Activated naive CD4-positive, alpha-beta T cell treated with anti-CD3 and anti-CD28 coated beads for 36 hours (primary cell): Measurements from ENCODE around the gene OAF. TPM values are rescaled to one million over a fixed set of nuclear protein-coding genes. Genes with fewer than 3 reads are reported as not detected.
"Not testable (repeated sequence)": the region's sequence is repeated elsewhere in the genome, so short reads cannot be mapped to it uniquely, and the experiment has no call there.

Experiments used
- CTCF ChIA-PET: fragments of 350-600 bp; sonication (Branson Sonifier 250); formaldehyde crosslinking; loops from one replicate; lab custom pipeline; 2021; ENCODE audit warnings: antibody characterized with exemption; lab: Charles Lee
- DNase-seq: peaks from one replicate; pipeline ENCODE4 v3.0.0-alpha.2; 2020
- H3K27ac Mint-ChIP-seq: one replicate; pipeline ENCODE4 v1.8.0; 2021; ENCODE audit warnings: mild to moderate bottlenecking, mixed read lengths
- H3K27me3 Mint-ChIP-seq: one replicate; pipeline ENCODE4 v1.8.0; 2021; ENCODE audit warnings: low read depth, mixed read lengths
- H3K36me3 Mint-ChIP-seq: one replicate; pipeline ENCODE4 v1.8.0; 2021; ENCODE audit warnings: low read depth, mixed read lengths
- H3K4me1 Mint-ChIP-seq: one replicate; pipeline ENCODE4 v1.8.0; 2021; ENCODE audit warnings: low read depth, mixed read lengths
- H3K4me3 Mint-ChIP-seq: one replicate; pipeline ENCODE4 v1.8.0; 2021; ENCODE audit warnings: mild to moderate bottlenecking, moderate library complexity, mixed read lengths
- H3K9me3 Mint-ChIP-seq: one replicate; pipeline ENCODE4 v1.8.0; 2021; ENCODE audit warnings: mixed read lengths
- intact Hi-C: fragments of 100-400 bp; cut with micrococcal nuclease; formaldehyde crosslinking; loops from one replicate; pipeline ENCODE4 v1.15.1; 2023
- total RNA-seq, 2 experiments: library from RNA; stranded (reverse); gene quantifications; one replicate each; pipeline ENCODE4 v1.2.3, GENCODE V29; 2021

OAF gene
- total RNA-seq, 2 experiments from 2014 or later, result 1.5 to 1.6 TPM

DNA sequence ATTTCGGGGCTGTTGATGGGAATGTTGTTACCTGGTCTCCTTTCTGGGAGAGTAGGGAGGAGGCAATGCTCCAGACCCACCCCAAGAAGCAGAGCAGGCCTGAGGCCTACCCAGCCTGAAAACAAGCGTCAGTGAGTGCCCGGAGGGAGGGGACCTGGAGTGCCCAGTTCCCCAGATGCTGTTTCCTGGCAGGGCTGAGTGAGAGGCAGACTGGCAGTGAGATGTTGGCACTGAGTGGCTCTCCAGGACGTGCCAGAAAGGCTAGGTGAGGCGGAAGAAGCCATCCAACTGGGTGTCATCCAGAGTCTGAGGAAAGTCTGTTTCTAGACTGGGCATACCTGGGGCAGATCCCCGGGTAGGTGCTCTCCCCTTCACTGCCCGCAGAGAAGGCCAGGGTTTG is 30.4 kb downstream of the OAF start:
- H3K27me3 Mint-ChIP-seq, result peaks cover 69% of the 10 kb centered on the region
- H3K4me3 Mint-ChIP-seq, result no peak overlapping the region
- CTCF ChIA-PET, result no interaction called here

DNA sequence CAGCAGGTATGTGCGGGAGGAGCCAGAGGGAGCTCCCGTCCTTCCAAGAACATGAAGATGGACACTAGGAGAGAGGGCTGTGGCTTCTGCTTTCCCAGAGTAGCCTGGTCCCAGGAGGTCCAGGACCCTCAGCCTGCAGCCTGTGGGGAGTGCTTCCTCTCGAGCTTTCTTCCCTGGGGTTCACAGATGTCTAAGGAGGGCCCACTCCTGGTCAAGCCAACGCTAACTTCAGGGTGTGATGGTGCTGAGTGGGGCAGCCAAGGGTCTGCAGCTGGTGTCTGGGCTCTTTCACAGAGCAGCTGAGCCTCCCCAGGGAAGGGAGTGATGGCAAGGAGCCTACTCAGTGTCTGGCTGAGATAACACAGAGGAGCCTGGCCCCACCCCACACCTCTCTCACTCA is 32.4 kb downstream of the OAF start:
- Mint-ChIP-seq H3K4me3 (no peak overlapping the region), H3K4me1 (peaks cover 23% of the 10 kb centered on the region), H3K36me3 (no peaks in the 10 kb centered on the region), H3K27me3 (peaks cover 73% of the 10 kb centered on the region), H3K9me3 (no peaks in the 10 kb centered on the region), H3K27ac (no peak overlapping the region)
- intact Hi-C loops, result loop anchor here (10.0 kb wide), 1 partner anchor 1222 kb away; no protein-coding TSS in a partner anchor
- DNase-seq, result no peak
- CTCF ChIA-PET, result interaction anchor here (1.7 to 3.3 kb wide), 2 partner anchors 57 to 60 kb away, joined by 7 to 12 read pairs; no protein-coding TSS in a partner anchor

More for the DNA sequence above, 30.4 kb downstream of the OAF start:
- DNase-seq, result no peak
- H3K4me1 Mint-ChIP-seq, result peaks cover 13% of the 10 kb centered on the region
- intact Hi-C loops, result loop anchor here (10.0 kb wide), 1 partner anchor 1224 kb away; no protein-coding TSS in a partner anchor
- H3K36me3 Mint-ChIP-seq, result no peaks in the 10 kb centered on the region
- no peak overlapping the region for H3K27ac Mint-ChIP-seq
- no peaks in the 10 kb centered on the region for H3K9me3 Mint-ChIP-seq

DNA sequence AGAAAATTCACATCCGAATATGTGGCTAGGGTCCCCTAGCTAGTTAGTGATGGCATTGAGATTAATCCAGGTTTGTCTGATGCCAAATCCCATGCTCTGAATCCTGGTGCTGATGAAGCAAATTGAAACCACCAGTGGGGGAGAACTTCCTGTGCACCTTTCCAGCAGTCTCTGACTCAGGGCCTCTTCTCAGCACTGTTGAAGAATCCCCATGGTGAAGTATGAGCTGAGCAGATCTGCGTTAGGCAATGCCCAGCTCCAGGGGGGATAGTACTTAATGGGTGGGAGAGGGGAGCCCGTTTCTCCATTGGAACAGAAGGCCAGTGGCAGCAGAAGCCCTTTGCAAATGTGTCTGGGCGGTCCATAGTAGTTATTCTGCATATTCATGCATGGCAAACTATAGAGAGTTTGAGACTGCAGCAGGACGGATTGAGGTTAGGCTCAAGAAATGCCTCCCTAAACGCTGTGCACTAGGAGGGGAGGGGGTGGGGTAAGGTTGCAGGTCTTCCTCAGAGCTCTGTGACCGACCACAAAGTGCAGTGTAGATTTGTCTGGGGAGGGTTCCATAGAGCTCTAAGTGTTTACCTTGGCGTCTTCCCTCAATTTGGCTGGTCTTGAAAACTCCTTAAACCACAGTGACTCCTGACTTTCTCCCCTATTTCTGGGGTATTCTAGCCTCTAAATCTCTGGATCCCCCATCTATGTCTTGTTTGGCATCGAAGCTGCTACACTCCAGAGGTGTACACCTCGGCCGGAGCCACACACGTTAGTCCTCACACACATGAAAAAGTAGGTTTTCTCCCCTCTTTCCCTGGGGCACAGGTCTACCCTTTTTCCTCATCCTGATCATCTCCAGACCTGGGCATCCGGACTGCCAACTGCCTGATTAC is 33.9 kb downstream of the OAF start:
- H3K9me3 Mint-ChIP-seq, result no peaks in the 10 kb centered on the region
- CTCF ChIA-PET, result interaction anchor here (0.6 to 3.3 kb wide), 5 partner anchors 10 to 136 kb away, joined by 3 to 13 read pairs (median 7); no protein-coding TSS in a partner anchor
- H3K36me3 Mint-ChIP-seq, result no peaks in the 10 kb centered on the region
- peaks cover 68% of the 10 kb centered on the region for H3K27me3 Mint-ChIP-seq
- peaks cover 38% of the 10 kb centered on the region for H3K4me1 Mint-ChIP-seq
- H3K4me3 Mint-ChIP-seq, result no peak overlapping the region
- DNase-seq, result peak; percentile 57
- H3K27ac Mint-ChIP-seq, result no peak overlapping the region
- intact Hi-C loops, result loop anchor here (10.0 kb wide), 1 partner anchor 1220 kb away; no protein-coding TSS in a partner anchor

DNA sequence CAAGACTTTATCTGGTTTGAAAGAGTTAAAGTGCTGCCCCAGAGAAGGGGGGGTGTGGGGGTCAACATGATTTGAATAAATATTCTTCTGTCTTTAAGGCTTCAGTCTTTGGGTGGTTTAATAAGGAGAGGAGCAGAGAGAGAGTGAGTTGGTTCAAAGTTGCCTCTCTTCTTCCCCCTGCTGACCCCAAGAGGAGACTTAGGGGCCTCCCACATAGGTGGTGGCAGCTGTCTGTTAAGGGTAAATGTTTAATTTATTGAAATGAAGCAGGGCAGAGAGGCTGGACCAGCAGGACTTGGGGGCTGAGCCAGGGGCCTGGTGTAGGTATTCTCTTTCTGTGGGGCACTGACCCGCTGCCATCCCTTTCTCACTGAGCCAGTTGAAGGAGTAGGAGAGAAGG is 34.6 kb downstream of the OAF start:
- H3K9me3 Mint-ChIP-seq, result no peaks in the 10 kb centered on the region
- H3K27me3 Mint-ChIP-seq, result peaks cover 72% of the 10 kb centered on the region
- CTCF ChIA-PET, result interaction anchor here (2.2 to 3.3 kb wide), 2 partner anchors 11 to 57 kb away, joined by 12 to 13 read pairs; no protein-coding TSS in a partner anchor
- no peak for DNase-seq
- no peak overlapping the region for H3K27ac Mint-ChIP-seq
- intact Hi-C loops, result loop anchor here (10.0 kb wide), 1 partner anchor 1219 kb away; no protein-coding TSS in a partner anchor
- no peaks in the 10 kb centered on the region for H3K36me3 Mint-ChIP-seq
- no peak overlapping the region for H3K4me3 Mint-ChIP-seq
- peaks cover 42% of the 10 kb centered on the region for H3K4me1 Mint-ChIP-seq

DNA sequence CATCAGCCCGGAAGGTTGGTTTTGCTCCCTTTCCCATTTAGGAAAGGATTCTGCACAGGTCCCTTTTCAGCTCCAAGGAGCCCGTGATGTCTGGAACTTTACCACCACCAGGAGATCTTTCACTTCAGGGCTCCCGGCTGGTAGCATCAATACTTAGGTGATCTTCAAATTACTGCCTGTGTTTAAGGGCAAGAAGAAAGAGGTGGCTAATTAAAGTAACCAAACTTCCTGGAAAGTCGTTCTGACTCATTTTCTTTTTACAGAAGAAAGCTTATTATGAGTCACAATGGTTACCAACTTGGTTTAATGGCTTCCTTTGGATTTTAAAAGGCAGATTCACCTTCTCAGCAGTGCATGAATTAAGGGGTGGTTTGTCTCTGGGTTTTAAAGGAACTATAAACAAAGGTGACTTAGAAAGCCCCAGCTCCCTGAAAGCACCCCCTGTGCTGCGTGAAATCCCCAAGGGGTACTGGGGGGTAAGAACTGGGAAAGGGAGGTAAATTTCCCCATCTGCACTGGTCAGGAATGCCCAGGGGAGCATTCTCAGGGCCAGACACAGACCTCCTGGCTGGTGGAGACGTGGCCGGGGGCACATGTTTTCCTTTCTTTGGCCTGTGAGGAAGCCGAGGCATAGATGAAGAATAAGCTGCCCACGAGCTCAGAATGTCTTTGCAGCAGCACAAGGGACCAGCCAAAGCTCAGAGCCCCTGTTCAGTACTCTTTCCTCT is 37.9 kb downstream of the OAF start:
- H3K4me1 Mint-ChIP-seq, result peaks cover 42% of the 10 kb centered on the region
- CTCF ChIA-PET, result interaction anchor here (1.3 to 2.6 kb wide), 4 partner anchors 13 to 54 kb away, joined by 3 to 15 read pairs (median 10); no protein-coding TSS in a partner anchor
- no peak overlapping the region for H3K4me3 Mint-ChIP-seq
- no peaks in the 10 kb centered on the region for H3K36me3 Mint-ChIP-seq
- H3K27me3 Mint-ChIP-seq, result peaks cover 64% of the 10 kb centered on the region
- peak overlapping the region; percentile 78 for H3K27ac Mint-ChIP-seq
- H3K9me3 Mint-ChIP-seq, result no peaks in the 10 kb centered on the region
- intact Hi-C loops, result loop anchor here (1.0 to 10.0 kb wide), 3 partner anchors 38 to 1216 kb away; partner anchors contain the start of gene ARHGEF12
- DNase-seq, result peak; percentile 42

DNA sequence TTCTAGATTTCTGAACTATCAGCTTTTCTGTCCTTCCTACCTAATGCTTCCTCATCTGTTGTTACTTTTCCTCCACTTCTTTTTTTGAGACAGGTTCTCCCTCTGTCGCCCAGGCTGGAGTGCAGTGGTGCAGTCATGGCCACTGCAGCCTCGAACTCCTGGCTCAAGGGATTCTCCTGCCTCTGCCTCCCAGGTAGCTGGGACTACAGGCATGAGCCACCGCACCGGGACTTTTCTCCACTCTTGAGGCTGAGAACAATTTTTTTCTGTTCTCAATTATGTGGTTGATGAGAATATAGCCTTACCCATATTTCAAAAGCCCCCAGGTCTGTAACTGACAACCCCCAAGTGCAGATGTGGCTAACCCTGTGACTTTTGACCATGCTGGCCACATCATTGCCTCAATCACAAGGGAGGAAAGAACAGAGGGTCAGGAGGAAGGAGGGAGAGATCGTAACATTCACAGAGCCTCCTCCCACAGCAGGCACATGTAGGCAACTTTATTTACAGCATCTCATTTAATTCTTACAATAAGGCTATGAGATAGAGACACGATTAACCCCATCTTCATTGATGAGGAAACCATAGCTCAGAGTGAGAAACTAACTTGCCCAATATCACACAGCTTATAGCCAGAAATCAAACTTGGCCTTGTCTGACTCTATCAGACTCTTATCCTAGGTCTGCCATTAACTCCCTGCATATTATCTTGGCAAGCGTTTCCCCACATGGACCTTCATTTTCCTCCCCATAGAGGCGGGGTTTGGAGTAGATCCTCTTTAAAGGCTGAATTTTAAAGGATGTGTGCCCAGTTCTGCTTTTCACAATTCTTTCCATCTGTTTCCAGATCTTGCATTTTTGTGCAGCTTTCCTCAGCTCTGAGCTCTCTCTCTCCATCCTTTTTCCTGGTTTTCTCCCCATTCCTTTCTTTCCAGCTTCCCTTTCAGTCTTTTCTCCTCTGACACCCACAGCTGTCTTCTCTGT is 38.7 kb downstream of the OAF start:
- H3K4me1 Mint-ChIP-seq, result peaks cover 37% of the 10 kb centered on the region
- no peaks in the 10 kb centered on the region for H3K9me3 Mint-ChIP-seq
- H3K27ac Mint-ChIP-seq, result peak overlapping the region; percentile 78
- no peak overlapping the region for H3K4me3 Mint-ChIP-seq
- CTCF ChIA-PET, result interaction anchor here (1.6 kb wide), 2 partner anchors 14 to 54 kb away, joined by 7 to 12 read pairs; no protein-coding TSS in a partner anchor
- no peak for DNase-seq
- peaks cover 70% of the 10 kb centered on the region for H3K27me3 Mint-ChIP-seq
- H3K36me3 Mint-ChIP-seq, result no peaks in the 10 kb centered on the region
- intact Hi-C loops, result loop anchor here (2.0 to 10.0 kb wide), 2 partner anchors 87 to 1215 kb away; partner anchors contain the start of gene ARHGEF12

DNA sequence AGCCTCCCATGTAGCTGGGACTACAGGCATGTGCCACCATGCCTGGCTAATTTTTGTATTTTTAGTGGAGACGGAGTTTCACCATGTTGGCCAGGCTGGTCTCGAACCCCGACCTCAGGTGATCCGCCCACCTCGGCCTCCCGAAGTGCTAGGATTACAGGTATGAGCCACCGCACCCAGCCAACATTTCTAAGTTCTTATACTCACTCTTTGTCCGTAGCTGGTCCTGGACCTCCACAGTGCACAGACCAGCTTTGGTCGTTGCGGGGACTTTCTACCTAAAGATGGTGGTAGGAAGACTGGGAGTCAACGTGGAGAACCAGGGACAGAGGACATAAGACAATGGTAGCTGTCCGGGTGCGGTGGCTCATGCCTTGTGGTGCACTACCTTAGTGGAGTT is 42.5 kb downstream of the OAF start:
- H3K36me3 Mint-ChIP-seq, H3K4me3 Mint-ChIP-seq, DNase-seq, H3K27ac Mint-ChIP-seq, H3K9me3 Mint-ChIP-seq, intact Hi-C loops: not testable (repeated sequence)
- Mint-ChIP-seq H3K4me1 (peaks cover 26% of the 10 kb centered on the region), H3K27me3 (peaks cover 78% of the 10 kb centered on the region)
- CTCF ChIA-PET, result interaction anchor here (0.6 to 1.0 kb wide), 2 partner anchors 19 to 78 kb away, joined by 4 read pairs; no protein-coding TSS in a partner anchor

DNA sequence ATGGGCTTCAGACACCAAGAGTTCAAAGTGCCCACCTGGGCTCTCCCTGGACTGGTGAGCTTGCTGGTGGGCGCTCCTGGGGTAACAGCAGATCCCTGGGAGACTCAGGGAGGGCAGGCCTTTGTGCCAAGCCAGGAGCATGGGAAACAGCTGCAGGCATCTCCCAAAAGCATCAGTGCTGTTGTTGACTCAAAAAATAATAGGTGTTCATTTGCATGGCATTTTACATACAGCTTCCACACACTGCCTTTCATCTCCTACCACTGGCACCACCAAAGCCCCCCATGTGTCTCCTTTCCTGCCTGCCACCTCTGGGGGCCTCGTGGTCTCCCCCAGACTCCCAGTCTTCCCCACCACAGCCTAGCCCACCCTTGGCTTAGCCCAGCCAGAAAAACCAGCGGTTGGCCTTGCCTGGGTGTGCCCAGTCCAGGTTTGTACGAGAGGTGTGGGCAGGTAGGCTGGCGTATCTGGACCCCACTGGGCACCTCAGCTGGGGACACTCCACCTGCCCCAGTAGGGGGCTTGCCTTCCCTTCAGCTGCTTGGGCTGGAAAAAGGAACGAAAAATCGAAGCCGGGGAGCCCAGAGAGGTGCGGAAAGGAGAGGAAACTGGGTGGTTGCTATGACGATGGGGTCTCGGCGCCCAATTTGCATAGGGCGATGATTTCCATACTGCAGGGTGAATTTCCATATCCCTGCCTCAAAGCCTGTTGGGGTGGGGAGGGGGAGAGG is 44.1 kb downstream of the OAF start:
- H3K9me3 Mint-ChIP-seq, result no peaks in the 10 kb centered on the region
- intact Hi-C loops, result no loop called here
- CTCF ChIA-PET, result no interaction called here
- no peak overlapping the region for H3K27ac Mint-ChIP-seq
- peaks cover 73% of the 10 kb centered on the region for H3K27me3 Mint-ChIP-seq
- H3K36me3 Mint-ChIP-seq, result no peaks in the 10 kb centered on the region
- DNase-seq, result no peak
- peaks cover 11% of the 10 kb centered on the region for H3K4me1 Mint-ChIP-seq
- H3K4me3 Mint-ChIP-seq, result no peak overlapping the region

DNA sequence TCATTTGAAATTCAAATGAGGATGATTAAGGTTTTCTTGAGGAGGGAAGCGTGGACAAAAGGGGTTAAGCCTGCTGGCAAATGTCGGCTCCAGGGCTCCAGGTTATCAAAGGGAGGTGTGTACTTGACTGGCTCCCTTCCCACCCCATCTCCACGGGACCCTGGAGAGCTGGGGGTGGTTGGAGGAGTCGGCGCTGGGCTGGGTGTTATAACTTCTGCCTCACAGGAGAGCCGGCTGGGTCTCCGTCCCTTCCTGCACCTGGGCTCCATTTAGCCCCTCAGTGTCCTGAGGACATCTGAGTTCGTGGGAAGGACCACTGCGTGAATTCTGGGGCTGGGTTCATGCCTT is 44.7 kb downstream of the OAF start:
- Mint-ChIP-seq H3K9me3 (no peaks in the 10 kb centered on the region), H3K4me1 (peaks cover 9% of the 10 kb centered on the region), H3K27ac (no peak overlapping the region), H3K36me3 (no peaks in the 10 kb centered on the region), H3K27me3 (peaks cover 67% of the 10 kb centered on the region), H3K4me3 (no peak overlapping the region)
- DNase-seq, result no peak
- intact Hi-C loops, result no loop called here
- CTCF ChIA-PET, result no interaction called here

DNA sequence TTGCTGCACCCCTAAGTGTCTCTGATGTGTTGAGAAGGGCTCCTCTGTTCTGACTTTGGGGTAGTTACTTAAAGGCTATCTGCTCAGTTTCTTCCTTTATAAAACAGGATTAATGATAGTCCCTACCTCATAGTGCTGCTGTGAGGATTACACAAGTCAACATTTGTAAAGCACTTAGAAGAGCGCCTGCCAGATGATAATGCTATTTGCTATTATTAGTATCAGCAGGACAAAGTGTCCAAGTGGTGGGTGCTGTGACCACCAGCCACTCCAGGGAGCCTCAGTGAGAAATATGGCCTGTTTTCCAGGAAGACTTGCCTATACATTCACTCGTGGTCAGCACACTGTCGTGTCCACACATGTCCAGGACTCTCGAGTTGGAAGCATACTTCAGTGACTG is 45.3 kb downstream of the OAF start:
- peaks cover 9% of the 10 kb centered on the region for H3K4me1 Mint-ChIP-seq
- intact Hi-C loops, result no loop called here
- H3K27ac Mint-ChIP-seq, result no peak overlapping the region
- no peak for DNase-seq
- H3K27me3 Mint-ChIP-seq, result peaks cover 64% of the 10 kb centered on the region
- H3K36me3 Mint-ChIP-seq, result no peaks in the 10 kb centered on the region
- H3K4me3 Mint-ChIP-seq, result no peak overlapping the region
- CTCF ChIA-PET, result interaction anchor here (2.2 kb wide), 1 partner anchor 20 kb away, joined by 5 read pairs; no protein-coding TSS in a partner anchor
- H3K9me3 Mint-ChIP-seq, result no peaks in the 10 kb centered on the region

DNA sequence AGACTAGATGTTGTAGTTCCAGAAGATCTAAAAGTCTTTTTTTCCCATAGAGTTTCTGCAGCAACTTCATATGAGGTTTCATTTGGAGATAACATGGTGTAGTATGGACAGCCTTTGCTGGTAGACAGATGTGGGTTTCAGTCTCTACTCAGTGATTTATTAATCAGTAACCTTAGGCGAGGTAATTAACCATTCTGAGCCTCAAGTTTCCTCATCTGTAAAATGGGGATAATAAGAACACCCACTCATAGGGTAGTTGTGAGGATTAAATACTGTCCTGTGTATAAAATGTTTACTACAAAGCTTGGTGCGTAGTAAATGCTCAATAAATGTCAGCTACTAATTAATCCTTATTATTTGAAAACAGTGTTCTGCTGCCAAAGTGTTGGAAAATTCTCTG is 45.9 kb downstream of the OAF start:
- intact Hi-C loops, result no loop called here
- H3K4me3 Mint-ChIP-seq, result no peak overlapping the region
- H3K36me3 Mint-ChIP-seq, result no peaks in the 10 kb centered on the region
- no peak for DNase-seq
- CTCF ChIA-PET, result interaction anchor here (2.2 kb wide), 1 partner anchor 21 kb away, joined by 5 read pairs; no protein-coding TSS in a partner anchor
- H3K9me3 Mint-ChIP-seq, result no peaks in the 10 kb centered on the region
- peaks cover 65% of the 10 kb centered on the region for H3K27me3 Mint-ChIP-seq
- peaks cover 9% of the 10 kb centered on the region for H3K4me1 Mint-ChIP-seq
- no peak overlapping the region for H3K27ac Mint-ChIP-seq
